Stimulated activated CD4-positive, alpha-beta T cell treated with anti-CD3 and anti-CD28 coated beads, Interleukin-1b, Interleukin-23, amount 100 ng/mL, for 1 hour (primary cell): ENCODE data around the gene OPRM1.
"Not testable (repeated sequence)": the region's sequence is repeated elsewhere in the genome, so short reads cannot be mapped to it uniquely, and the experiment has no call there.

Experiments
- DNase-seq, 2 donors: peaks; one replicate each; pipeline ENCODE4 v3.0.0-alpha.2; 2020; ENCODE audit warnings: low read depth in 2 of 2

OPRM1 gene

GRCh38 chr6:154140743-154141142, 101.7 kb downstream of the OPRM1 start:
- no peak for DNase-seq

- DNase-seq: no peak
These were observed 104.7 kb downstream of the OPRM1 start for GRCh38 chr6:154143753-154144152.

GRCh38 chr6:154154389-154154967, 115.4 kb downstream of the OPRM1 start:
- peak; percentile 33 to 38 for DNase-seq

DNA sequence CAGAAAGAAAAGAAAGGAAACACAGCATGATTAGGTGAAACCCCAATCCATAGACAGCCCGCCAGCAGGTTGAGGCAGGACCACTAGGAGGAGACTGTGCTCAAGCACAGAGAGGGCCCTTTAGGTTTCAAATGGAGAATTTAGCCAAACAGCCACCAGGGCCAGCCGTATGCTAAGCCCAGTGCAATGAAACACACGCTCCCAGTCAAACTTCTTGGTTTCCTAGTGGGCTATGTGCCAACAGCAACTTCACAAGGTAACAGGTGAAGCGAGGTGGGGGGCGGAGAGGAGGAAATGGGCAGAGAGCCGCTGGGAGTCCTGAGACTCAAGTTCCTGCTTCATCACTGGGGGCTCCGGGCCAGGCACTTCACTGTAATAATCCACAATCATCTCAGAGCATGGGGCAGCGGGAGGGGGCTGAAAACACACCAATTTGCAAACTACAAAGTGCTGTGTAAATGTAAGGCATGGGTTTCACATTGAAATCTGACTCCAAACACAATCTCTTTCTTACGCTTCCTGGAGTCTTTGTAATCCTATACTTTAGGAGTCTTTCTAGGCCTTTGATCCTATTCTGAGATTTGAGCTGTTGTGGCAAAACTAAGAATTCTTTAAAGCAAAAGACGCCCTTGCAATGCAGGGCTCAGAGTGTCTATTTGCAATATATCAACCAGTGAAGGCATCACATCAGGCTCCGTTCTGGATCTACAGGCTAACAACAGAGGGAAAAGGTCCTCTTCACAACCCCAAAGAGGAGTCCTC, 117.3 kb downstream of the OPRM1 start:
- DNase-seq: peak; percentile 15 to 30

GRCh38 chr6:154157082-154157481, 118.0 kb downstream of the OPRM1 start:
- DNase-seq: no peak

DNA sequence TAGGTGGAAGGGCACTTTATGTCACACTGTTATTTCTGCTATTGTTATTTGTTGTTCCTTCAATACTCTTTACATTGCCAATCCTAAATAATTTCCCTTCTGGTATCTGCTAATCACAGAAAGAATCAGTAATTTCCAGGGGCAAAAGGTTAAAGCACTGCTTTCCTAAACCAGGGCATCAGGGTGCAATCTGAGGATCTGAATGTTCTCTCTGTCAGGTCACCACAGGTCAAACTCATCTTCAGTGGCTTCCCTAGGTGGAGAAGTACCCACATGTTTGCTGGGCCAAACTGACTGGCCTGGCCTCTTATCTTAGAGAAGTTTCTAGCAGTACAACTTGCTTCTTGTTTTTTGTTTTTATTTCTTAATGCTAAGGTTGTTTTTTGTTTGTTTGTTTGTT, 118.7 kb downstream of the OPRM1 start:
- DNase-seq: no peak

DNA sequence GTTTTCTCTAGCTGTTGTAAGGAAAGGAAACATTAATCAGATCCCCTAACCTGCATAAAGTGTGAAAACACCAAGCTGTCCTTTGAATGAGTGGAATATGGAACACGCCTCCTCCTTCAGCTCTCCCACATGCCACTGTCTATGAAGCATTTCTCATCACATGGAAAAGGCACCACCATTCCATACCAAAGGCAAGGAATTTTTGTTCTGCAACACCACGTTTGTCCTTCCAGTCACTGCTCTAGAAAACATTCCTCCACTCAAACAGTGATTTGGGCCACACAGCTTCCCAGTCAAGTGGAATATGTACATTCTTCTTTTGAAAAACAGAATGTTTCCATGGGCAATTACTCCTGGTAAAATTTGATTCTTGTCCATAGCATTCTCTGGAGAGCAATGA, 120.1 kb downstream of the OPRM1 start:
- no peak for DNase-seq

- no peak for DNase-seq
These were observed 122.6 kb downstream of the OPRM1 start for GRCh38 chr6:154161689-154162088.

GRCh38 chr6:154164397-154164796, 125.4 kb downstream of the OPRM1 start:
- DNase-seq: no peak

GRCh38 chr6:154165478-154165877, 126.4 kb downstream of the OPRM1 start:
- no peak for DNase-seq

DNA sequence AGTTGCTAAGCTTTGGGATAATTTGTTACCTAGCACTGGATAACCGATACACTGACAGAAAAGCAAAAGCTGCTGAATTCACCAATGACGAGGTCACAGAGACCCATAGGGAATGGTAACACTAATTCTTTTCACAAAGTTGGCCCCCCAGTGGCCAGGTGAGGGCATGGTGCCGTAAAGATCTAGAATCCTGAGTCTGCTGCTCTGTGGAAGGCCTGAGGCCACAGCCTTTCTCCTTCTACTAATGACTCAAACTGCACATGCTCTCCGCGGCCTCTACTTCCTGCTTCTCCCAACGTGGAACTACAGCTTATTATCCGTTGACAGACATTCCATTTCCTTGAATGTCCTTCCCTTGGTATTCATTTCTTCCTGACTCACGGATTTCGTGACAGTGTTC, 127.1 kb downstream of the OPRM1 start:
- no peak for DNase-seq

GRCh38 chr6:154167126-154167525, 128.1 kb downstream of the OPRM1 start:
- no peak for DNase-seq

- DNase-seq: no peak
These were observed 130.3 kb downstream of the OPRM1 start for GRCh38 chr6:154169193-154169847.

DNA sequence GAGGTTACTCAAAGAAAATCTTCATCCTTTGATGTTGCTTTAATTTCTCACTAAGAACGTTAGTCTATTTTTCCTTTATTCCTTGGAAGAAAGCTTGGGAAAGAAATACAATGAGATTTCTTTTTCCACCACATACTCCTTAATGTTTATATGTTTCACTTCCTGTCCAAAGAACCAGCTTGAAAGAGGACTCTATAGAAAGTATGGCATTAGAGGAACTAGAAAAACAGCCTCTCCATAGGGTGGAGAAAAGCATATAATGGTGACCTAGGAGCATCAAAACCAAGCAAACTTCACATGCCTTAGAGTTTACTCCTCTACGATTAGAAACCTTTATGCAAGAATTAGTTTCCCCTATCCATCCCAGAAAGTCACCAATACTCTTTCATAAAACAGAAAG, 131.1 kb downstream of the OPRM1 start:
- DNase-seq: no peak

DNA sequence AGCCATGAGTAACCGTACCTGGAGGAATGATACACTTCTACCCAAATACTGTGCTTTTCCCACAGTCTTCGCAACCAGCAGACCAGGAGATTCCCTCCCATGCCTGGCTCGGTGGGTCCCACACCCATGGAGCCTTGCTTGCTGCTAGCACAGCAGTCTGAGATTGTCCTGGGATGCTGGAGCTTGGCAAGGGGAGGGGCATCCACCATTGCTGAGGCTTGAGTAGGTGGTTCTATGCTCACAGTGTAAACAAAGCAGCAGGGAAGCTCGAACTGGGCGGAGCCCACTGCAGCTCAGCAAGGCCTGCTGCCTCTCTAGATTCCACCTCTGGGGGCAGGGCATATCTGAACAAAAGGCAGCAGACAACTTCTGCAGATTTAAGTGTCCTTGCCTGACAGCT, 133.4 kb downstream of the OPRM1 start:
- DNase-seq: not testable (repeated sequence)

DNA sequence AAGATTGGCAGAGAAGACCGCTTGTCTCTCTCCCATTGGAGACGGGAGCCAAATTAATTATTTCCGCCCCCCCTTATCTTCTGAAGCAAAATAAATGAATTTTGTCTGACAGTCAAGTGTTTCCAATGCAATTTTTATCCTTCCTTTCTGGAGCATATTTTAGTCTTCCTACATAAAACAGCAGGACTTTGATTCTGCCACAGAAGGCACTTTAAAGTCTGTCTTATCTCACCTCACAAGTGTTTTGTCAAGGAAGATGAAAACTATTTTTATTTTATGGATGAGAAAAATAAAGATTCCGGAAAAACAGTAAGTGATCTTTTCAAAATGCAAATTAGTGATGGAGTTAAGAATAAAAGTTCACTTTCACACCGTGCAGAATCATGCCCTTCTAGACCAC, 140.4 kb downstream of the OPRM1 start:
- no peak for DNase-seq

DNA sequence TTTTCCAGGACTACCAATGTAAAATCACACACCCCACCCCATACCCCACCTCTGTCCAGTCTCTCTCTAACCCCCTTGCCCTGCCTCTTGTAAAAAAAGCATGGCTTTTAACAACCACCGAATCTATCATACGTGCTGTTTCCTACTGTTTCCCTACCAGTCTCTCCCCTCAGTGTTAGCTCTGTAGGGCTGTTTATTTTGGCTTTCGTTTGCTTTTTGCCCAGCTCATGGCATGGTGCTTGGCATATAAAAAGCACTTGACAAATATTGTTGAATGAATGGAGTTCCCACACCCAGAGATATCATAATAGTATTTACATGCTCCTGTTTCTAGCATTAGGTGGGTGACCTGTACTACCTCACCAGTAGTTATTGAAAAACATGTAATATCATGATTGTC, 148.2 kb downstream of the OPRM1 start:
- DNase-seq: no peak

DNA sequence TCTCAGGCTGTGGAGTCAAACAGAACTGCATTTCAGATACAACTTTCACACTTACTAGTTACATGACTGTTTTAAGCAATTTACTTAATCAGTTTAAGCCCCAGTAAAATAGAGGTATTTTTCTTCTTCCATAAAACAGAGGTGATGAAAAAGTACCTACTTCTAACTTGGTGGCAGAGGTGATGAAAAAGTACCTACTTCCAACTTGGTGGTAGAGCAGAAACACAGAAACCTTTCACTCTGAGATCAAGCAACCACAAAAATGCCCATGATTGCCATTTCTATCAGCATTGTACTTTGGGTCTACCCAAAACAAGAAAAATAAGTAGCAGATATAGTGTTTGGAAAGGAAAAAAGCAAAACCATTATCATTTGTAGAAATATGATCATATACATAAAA, 148.7 kb downstream of the OPRM1 start:
- DNase-seq: no peak

DNA sequence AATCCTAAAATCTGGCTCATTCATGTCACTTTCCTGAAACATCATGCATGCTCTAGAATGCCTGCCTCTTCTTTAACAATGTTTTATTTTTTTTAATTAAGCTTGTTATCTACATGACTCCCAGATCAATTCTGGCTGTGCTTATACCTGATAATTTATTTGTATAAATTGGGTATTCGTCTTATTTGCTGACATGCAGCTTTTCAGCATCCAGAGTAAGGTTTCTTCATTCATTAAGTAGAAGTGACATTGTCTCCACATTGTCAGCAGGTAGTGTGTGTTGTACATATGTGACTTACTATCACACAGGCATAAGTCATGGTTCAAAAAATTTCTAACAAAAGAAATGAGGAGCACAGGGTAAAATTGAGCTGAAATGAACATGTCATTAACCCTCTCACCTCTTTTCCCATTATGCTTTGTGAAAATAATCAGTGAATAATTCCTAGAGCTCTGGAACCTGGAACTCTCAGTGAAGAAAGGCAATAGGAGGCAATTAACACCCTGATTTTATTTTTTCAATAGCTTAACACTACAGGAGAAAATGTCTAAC, 157.4 kb downstream of the OPRM1 start:
- DNase-seq: no peak

DNA sequence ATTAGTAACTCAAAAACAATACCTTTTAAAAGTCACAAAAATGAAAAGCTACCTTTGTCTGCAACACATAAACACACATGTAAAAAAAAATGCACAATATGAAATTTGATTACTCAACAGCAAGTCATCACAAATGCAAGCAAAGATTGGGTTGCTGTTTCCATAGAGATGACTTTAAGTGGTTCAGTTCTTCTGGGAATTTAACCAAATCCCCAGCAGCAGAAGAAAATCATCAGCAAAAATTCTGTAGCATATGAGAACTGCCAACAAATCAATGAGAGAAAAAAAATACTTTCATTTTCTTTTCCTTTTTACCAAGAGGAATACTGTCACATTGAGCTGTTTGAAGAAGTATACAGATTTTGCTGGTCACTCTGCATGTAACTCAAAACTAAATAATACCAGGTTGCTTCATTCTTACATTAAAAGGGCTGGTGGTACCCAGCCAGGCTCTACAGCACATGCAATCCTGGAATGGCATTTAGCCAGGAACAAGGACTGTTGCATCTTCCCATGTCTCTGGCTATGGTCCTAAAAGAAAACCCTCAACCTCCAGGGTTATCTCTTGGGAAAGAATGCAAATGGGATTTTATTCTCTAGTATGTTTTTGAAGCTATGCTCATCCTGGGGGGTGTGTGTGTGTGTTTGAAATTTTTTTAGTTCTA, 158.3 kb downstream of the OPRM1 start:
- DNase-seq: no peak

GRCh38 chr6:154201688-154202087, 162.6 kb downstream of the OPRM1 start:
- not testable (repeated sequence) for DNase-seq

- no peak for DNase-seq
These were observed 163.3 kb downstream of the OPRM1 start for GRCh38 chr6:154202339-154202738.
